NCI-H524 treated with DMSO at 0.1 percent for 48 hours (cell line): ENCODE data around the gene MIER2.

ENCODE experiments used
- DNase-seq: peaks from one replicate; lab custom pipeline; 2025; lab: John Stamatoyannopoulos, UW

MIER2 gene

GRCh38 chr19:307793-308420, 36.7 kb downstream of the MIER2 start:
- DNase-seq, result no peak

- no peak for DNase-seq
Measured at GRCh38 chr19:307111-307531, 37.5 kb downstream of the MIER2 start.

DNA sequence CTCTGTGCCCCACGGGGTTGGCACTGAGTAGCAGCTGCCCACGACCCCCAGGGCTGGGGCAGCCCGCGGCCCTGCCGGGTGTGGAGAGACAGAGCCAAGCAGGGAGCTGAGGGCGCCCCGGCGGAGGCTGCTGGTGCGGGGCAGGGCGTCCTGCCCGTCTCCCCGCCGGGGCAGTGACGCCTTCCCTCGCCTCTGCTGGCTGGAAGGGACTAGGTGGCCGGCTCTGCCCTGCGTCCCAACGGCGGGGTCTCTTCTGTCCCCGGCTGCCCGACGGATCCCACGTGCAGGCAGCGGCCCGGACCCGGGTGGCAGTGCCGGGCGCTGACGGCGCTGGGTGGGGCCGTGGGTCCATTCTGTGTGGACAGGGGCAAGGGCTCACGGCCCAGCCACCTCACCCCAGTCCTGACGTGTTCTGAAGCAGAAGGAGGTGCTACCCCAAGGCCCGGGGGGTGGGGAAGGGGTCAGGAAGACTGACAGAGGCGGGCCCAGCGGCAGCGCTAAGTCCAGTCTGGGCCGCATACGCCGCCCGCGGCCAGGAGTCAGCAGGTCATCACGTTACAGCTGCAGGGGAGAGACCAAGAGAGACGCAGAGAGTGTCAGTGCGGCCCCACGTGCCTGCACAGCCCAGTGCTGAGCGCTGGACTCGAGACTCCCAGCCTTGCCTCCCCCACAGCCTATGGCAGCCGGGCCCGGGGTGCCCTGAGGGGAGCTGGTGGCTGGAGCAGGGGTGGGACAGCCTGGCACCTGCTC, 38.3 kb downstream of the MIER2 start:
- DNase-seq, result no peak

DNA sequence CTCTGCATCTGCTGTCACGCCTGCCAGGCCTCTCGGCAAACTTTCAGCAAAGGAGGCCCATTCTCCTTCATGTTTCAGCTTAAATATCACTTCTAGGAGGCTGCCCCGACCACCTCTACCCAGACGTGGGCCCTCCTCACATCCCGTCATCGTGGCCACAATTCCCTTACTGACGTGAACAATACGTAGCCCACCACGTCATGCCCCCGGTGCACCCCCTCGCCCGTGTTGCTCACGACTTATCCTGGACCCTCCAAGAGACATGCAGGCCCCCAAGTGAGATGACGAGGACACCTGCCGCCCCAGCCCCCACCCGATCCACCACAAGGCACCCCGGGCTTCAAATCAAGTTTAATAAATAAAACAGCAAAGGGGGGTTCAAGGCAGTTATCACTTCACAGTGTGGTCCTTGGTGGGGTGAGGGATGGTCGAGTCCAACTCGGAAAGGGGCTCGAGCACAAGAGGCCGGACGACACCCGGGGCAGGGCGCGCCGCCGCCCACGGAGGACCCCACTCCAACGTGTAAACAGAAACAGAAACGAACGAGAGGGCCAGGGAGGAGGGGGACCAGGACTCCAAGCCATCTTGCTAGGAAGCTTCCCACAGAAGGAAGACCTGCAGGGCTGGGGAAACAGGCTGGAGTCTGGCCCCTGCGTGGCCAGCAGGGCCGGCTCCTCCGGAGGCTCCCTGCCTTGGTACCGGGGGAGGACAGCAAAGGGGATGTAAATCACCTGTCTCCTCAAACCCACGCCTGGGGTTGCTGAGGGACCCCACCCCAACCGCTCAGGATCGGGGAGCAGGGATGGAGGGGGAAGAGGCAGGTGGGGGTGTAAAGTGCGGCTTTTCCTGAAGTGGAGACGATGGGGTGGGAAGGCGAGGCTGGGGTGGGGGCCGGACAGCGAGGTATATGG, 39.1 kb downstream of the MIER2 start:
- DNase-seq, result no peak

GRCh38 chr19:296476-297225, 47.9 kb downstream of the MIER2 start:
- no peak for DNase-seq

GRCh38 chr19:295687-296370, 48.8 kb downstream of the MIER2 start:
- DNase-seq, result no peak

- no peak for DNase-seq
Measured at GRCh38 chr19:294946-295686, 49.5 kb downstream of the MIER2 start.

- no peak for DNase-seq
Measured at GRCh38 chr19:294341-294945, 50.2 kb downstream of the MIER2 start.

GRCh38 chr19:293436-294110, 51.0 kb downstream of the MIER2 start:
- no peak for DNase-seq

GRCh38 chr19:292951-293350, 51.6 kb downstream of the MIER2 start:
- no peak for DNase-seq

DNA sequence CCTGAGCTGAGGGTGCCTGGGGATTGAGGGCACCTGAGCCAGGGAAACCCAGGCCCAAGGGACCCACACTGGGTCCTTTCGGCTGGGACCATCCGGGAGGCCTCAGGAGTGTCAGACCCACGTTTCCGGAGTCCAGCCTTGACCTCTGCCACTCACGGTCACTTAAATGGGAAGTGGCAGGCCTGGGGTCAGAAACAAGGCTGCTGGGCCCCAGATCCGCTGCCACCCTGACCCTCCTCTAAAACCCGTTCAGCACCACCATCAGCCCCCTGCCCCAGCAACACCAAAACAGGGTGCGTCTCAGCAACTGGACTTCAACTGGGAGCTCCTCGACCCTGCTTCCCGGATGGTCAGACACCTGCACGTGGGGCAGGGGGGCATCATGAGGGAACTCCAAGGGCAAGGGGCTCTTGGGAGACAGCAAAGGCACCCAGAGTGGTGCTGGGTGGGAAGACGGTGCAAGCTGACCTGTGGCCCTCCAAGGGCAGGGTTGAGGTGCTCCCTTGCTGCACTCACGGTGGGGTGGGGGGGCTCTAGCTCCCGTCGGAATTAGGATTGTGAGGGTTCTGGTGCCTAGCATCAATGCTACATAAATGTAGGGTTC, 52.2 kb downstream of the MIER2 start:
- no peak for DNase-seq

DNA sequence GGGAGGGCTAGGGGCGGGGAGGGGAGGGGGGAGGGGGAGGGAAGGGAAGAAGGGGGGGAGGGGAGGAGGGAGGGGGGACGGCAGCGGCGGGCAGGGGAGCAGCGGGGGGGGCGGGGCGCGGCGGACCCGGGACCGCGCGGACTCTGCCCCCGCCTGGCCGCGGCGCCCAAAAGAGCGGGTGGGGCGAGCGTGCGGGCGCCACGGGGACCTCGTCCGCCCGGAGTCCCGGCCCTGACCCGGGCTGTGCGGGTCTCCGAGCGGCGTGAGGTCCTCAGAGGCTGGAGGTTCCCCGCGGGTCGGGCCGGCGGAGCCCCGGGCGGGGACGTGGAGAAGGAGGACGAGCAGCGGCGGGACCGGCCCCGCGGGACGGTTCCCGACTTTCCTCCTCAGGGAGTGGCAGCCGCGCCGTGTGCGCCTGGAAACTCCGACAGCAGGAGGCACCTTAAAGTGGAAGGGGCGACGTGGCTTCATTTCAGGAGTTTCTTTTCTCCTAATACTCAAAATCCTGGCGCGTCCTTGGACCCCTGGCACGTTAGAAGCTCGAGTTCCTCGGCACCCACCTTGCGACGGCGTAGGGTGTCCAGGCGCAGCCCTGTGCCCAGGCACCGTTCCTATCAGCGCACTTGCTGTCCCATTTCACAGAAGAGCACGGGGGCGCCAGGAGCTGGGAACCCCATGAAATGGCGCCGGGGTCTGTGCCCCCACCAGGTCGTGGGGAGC, 52.9 kb downstream of the MIER2 start:
- no peak for DNase-seq

DNA sequence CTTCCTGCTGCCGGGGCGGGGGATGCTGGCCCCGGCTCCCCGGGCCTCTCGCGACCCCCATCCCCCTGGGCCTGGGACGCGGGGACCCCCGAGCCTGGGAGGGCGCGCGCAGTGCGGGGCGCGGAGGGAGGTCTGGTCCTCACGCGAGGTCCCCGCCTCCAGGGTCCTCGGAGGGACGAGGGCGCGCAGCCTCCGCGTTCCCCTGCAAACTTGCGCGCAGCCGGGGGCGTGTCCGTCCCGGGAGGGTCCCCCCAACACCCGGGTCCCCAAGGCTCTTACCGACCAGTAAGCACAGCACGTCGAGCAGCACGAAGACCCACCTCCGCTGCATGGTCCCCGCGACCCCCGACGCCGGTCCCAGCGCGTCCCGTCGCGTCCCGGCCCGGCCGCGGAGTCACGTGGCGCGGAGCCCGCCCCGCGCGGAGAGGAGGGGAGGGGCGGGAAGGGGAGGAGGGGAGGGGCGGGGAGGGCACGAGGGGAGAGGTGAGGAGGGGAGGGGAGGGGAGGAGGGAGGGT, 53.5 kb downstream of the MIER2 start, which contains the start of gene PLPP2:
PLPP2 (minus strand) TSS at position 398 of the 516 bp plus-strand sequence; CDS start at position 331, 67 bp downstream.
- DNase-seq, result no peak

GRCh38 chr19:290372-291005, 54.1 kb downstream of the MIER2 start:
- DNase-seq, result no peak

DNA sequence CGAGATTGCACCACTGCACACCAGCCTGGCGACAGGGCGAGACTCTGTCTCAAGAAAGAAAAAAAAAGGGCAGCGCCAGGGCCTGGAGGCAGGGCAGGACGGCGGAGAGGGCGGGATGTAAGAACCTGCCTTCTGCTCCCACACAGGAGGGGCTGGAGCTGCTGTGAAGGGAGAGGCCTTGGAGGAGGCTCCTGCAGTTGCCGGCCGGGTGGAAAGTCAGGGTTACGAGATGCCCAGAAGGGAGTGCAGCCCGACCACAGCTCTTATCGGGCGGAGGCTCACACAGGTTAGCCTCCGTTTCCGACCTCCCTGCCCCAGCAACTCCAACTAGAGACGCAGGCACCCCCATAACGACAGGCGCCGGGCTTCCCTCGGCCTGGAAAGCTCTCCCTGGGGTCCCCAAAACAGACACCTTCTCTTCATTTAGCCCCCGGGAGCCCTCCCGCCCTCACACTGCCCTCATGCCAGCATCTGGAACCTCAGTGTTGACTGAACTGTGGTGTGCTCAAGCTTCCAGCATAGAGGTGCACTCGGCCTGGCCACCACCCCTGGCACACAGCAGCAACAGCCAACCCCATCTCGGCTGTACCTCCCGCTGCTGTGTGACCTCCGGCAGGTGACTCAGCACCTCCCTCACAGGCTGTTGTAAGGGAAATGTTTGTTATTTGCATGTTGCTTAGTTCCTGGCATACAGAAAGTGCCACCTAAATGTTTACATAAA, 54.8 kb downstream of the MIER2 start:
- no peak for DNase-seq

DNA sequence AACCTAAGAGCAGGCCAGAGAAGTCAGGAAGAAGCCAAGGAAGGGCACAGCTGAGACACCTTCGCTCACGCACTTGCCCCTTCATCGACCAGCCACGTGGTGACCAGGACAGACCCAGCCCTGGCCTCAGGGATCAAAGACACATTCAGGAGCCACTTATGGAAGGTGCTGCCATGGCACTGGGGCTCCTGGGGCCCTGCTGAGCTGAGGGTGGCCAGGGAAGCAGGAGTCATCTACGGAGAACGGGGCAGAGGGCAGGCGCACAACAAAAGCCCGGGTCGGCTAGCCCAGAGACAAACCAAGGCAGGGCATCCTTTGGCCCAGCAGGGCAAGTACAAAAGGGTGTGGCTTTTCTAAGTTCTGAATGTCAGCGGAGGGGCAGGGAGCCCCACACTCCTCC, 55.7 kb downstream of the MIER2 start:
- no peak for DNase-seq

DNA sequence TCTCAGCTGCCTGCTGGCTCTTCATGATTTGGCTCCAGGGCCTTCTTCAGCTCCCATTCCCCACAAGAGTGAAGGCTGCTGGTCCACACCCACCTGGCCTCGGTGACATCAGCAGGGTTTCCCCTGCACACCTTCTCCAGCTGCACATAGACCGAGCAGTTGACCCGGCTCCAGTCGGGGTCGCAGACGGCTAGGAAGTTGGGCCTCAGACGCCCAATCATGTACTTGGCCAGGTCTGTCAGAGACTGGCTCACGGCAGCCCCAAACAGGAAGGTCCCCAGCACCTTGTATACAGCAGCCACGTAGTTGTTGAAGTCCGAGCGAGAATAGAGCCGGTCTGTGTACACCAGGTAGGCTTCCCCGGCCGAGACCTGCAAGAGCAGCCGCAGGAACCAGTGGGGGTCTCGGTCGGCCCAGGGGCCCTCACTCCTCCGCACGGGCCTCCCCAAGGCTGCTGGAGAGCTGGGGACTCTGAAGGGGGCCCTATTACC, 57.2 kb downstream of the MIER2 start:
- no peak for DNase-seq
